Stimulated activated effector memory CD8-positive, alpha-beta T cell treated with anti-CD3 and anti-CD28 coated beads, Interleukin-12 subunit alpha, Interleukin-12 subunit beta, amount 100 ng/mL, for 72 hours (primary cell): ENCODE data around the gene AMER1.
"Not testable (repeated sequence)": the region's sequence is repeated elsewhere in the genome, so short reads cannot be mapped to it uniquely, and the experiment has no call there.

Source experiments
- ATAC-seq: fragments of 150-1000 bp; cut with Tn5 transposase; 2 replicates; pipeline ENCODE4 v1.10.0; 2021
- DNase-seq, 2 donors: peaks; one replicate each; pipeline ENCODE4 v3.0.0; 2021 to 2022; ENCODE audit warnings: low spot score in 2 of 2
- H3K27ac Mint-ChIP-seq: one replicate; pipeline ENCODE4 v1.8.0; 2022; ENCODE audit warnings: mild to moderate bottlenecking, mixed read lengths
- H3K36me3 Mint-ChIP-seq: one replicate; pipeline ENCODE4 v1.8.0; 2022; ENCODE audit warnings: mild to moderate bottlenecking, mixed read lengths
- H3K4me1 Mint-ChIP-seq: one replicate; pipeline ENCODE4 v1.8.0; 2022; ENCODE audit warnings: mixed read lengths
- H3K4me3 Mint-ChIP-seq: one replicate; pipeline ENCODE4 v1.8.0; 2022; ENCODE audit warnings: mild to moderate bottlenecking, mixed read lengths
- H3K9me3 Mint-ChIP-seq: one replicate; pipeline ENCODE4 v1.8.0; 2022; ENCODE audit warnings: mixed read lengths

Gene AMER1

GRCh38 chrX:64205441-64205734 lies at the start of gene AMER1:
Gene AMER1, minus strand, starts transcription at chrX:64205708. Its CDS starts 12,422 bp downstream, at chrX:64193286.
- peak; percentile 75 for ATAC-seq

GRCh38 chrX:64230123-64230970 lies 24.8 kb upstream of the AMER1 start, which contains the start of gene ASB12:
Gene ASB12, minus strand, starts transcription at chrX:64230607. Its CDS starts 4,957 bp downstream, at chrX:64225650.
- DNase-seq (no peak), ATAC-seq (no peak)
- Mint-ChIP-seq H3K36me3 (no peaks in the 10 kb centered on the region), H3K27ac (no peak within 1 kb of the TSS), H3K9me3 (peaks cover 2% of the 10 kb centered on the region), H3K4me3 (no peak within 1 kb of the TSS), H3K4me1 (no peaks in the 10 kb centered on the region)

More at GRCh38 chrX:64205441-64205734, at the start of gene AMER1:
- H3K9me3 Mint-ChIP-seq: no peaks in the 10 kb centered on the region
- DNase-seq: no peak
- H3K27ac Mint-ChIP-seq: peak within 1 kb of the TSS; percentile 81
- H3K4me3 Mint-ChIP-seq: peak within 1 kb of the TSS; percentile 77
- H3K4me1 Mint-ChIP-seq: peaks cover 12% of the 10 kb centered on the region
- H3K36me3 Mint-ChIP-seq: no peaks in the 10 kb centered on the region

- no peak for DNase-seq
- peaks cover 2% of the 10 kb centered on the region for H3K9me3 Mint-ChIP-seq
- no peak for ATAC-seq
- H3K4me3 Mint-ChIP-seq: no peak overlapping the region
- H3K4me1 Mint-ChIP-seq: no peaks in the 10 kb centered on the region
- no peak overlapping the region for H3K27ac Mint-ChIP-seq
- H3K36me3 Mint-ChIP-seq: no peaks in the 10 kb centered on the region
These were observed 23.6 kb upstream of the AMER1 start for GRCh38 chrX:64229154-64229553.

- no peak for ATAC-seq
- Mint-ChIP-seq H3K9me3 (no peaks in the 10 kb centered on the region), H3K27ac (no peak overlapping the region), H3K36me3 (no peaks in the 10 kb centered on the region), H3K4me3 (no peak overlapping the region), H3K4me1 (no peaks in the 10 kb centered on the region)
- DNase-seq: peak in 1 of 2 donors; percentile 7
These were observed 12.5 kb upstream of the AMER1 start for GRCh38 chrX:64218023-64218422.

GRCh38 chrX:64213989-64214388 lies 8.5 kb upstream of the AMER1 start:
- not testable (repeated sequence) for H3K9me3 Mint-ChIP-seq, H3K36me3 Mint-ChIP-seq, H3K4me1 Mint-ChIP-seq, ATAC-seq, DNase-seq, H3K27ac Mint-ChIP-seq, H3K4me3 Mint-ChIP-seq

- no peaks in the 10 kb centered on the region for H3K9me3 Mint-ChIP-seq
- ATAC-seq (no peak), DNase-seq (no peak)
- H3K27ac Mint-ChIP-seq: peak overlapping the region; percentile 81
- no peaks in the 10 kb centered on the region for H3K36me3 Mint-ChIP-seq
- H3K4me3 Mint-ChIP-seq: peak overlapping the region; percentile 77
- peaks cover 12% of the 10 kb centered on the region for H3K4me1 Mint-ChIP-seq
These were observed 1.2 kb upstream of the AMER1 start for GRCh38 chrX:64206556-64207162.

GRCh38 chrX:64205735-64206501 lies 410 bp upstream of the AMER1 start:
- H3K27ac Mint-ChIP-seq: peak overlapping the region; percentile 81
- peaks cover 12% of the 10 kb centered on the region for H3K4me1 Mint-ChIP-seq
- H3K4me3 Mint-ChIP-seq: peak overlapping the region; percentile 77
- peak; percentile 91 for ATAC-seq
- peak; percentile 69 to 90 for DNase-seq
- H3K9me3 Mint-ChIP-seq: no peaks in the 10 kb centered on the region
- no peaks in the 10 kb centered on the region for H3K36me3 Mint-ChIP-seq

GRCh38 chrX:64204701-64205440 lies 637 bp downstream of the AMER1 start:
- DNase-seq (peak; percentile 2 to 54), ATAC-seq (peak; percentile 9)
- H3K4me1 Mint-ChIP-seq: peaks cover 14% of the 10 kb centered on the region
- H3K36me3 Mint-ChIP-seq: no peaks in the 10 kb centered on the region
- H3K27ac Mint-ChIP-seq: no peak overlapping the region
- peak overlapping the region; percentile 77 for H3K4me3 Mint-ChIP-seq
- no peaks in the 10 kb centered on the region for H3K9me3 Mint-ChIP-seq

- no peak overlapping the region for H3K27ac Mint-ChIP-seq
- H3K9me3 Mint-ChIP-seq: no peaks in the 10 kb centered on the region
- peak overlapping the region; percentile 77 for H3K4me3 Mint-ChIP-seq
- peaks cover 20% of the 10 kb centered on the region for H3K4me1 Mint-ChIP-seq
- ATAC-seq (no peak), DNase-seq (no peak)
- no peaks in the 10 kb centered on the region for H3K36me3 Mint-ChIP-seq
These were observed 1.3 kb downstream of the AMER1 start for GRCh38 chrX:64204252-64204651.

GRCh38 chrX:64202808-64203325 lies 2.6 kb downstream of the AMER1 start:
- Mint-ChIP-seq H3K36me3 (no peaks in the 10 kb centered on the region), H3K9me3 (no peaks in the 10 kb centered on the region), H3K27ac (no peak overlapping the region), H3K4me3 (no peak overlapping the region), H3K4me1 (peaks cover 30% of the 10 kb centered on the region)
- DNase-seq: no peak
- ATAC-seq: no peak

GRCh38 chrX:64198036-64198435 lies 7.5 kb downstream of the AMER1 start:
- H3K4me1 Mint-ChIP-seq: peaks cover 24% of the 10 kb centered on the region
- ATAC-seq (no peak), DNase-seq (no peak)
- no peaks in the 10 kb centered on the region for H3K36me3 Mint-ChIP-seq
- no peak overlapping the region for H3K4me3 Mint-ChIP-seq
- H3K27ac Mint-ChIP-seq: no peak overlapping the region
- H3K9me3 Mint-ChIP-seq: no peaks in the 10 kb centered on the region

- no peak for DNase-seq
- Mint-ChIP-seq H3K4me3 (no peak overlapping the region), H3K9me3 (no peaks in the 10 kb centered on the region), H3K36me3 (peaks cover 8% of the 10 kb centered on the region), H3K27ac (no peak overlapping the region), H3K4me1 (peaks cover 18% of the 10 kb centered on the region)
- no peak for ATAC-seq
These were observed 8.9 kb downstream of the AMER1 start for GRCh38 chrX:64196606-64197005.

GRCh38 chrX:64195862-64196261 lies 9.6 kb downstream of the AMER1 start:
- DNase-seq: no peak
- peaks cover 18% of the 10 kb centered on the region for H3K4me1 Mint-ChIP-seq
- no peaks in the 10 kb centered on the region for H3K9me3 Mint-ChIP-seq
- H3K36me3 Mint-ChIP-seq: peaks cover 8% of the 10 kb centered on the region
- ATAC-seq: no peak
- H3K4me3 Mint-ChIP-seq: no peak overlapping the region
- no peak overlapping the region for H3K27ac Mint-ChIP-seq

GRCh38 chrX:64192673-64193072 lies 12.8 kb downstream of the AMER1 start:
- no peak for DNase-seq
- Mint-ChIP-seq H3K4me1 (no peaks in the 10 kb centered on the region), H3K9me3 (no peaks in the 10 kb centered on the region)

GRCh38 chrX:64192040-64192439 lies 13.5 kb downstream of the AMER1 start:
- no peak for DNase-seq

More at GRCh38 chrX:64192673-64193072, 12.8 kb downstream of the AMER1 start:
- no peak overlapping the region for H3K4me3 Mint-ChIP-seq
- peaks cover 8% of the 10 kb centered on the region for H3K36me3 Mint-ChIP-seq
- no peak for ATAC-seq
- no peak overlapping the region for H3K27ac Mint-ChIP-seq

More at GRCh38 chrX:64192040-64192439, 13.5 kb downstream of the AMER1 start:
- Mint-ChIP-seq H3K36me3 (peaks cover 8% of the 10 kb centered on the region), H3K4me3 (no peak overlapping the region), H3K27ac (no peak overlapping the region), H3K4me1 (no peaks in the 10 kb centered on the region), H3K9me3 (no peaks in the 10 kb centered on the region)
- no peak for ATAC-seq
